ENCODE data around the gene STAT5A.

DNA sequence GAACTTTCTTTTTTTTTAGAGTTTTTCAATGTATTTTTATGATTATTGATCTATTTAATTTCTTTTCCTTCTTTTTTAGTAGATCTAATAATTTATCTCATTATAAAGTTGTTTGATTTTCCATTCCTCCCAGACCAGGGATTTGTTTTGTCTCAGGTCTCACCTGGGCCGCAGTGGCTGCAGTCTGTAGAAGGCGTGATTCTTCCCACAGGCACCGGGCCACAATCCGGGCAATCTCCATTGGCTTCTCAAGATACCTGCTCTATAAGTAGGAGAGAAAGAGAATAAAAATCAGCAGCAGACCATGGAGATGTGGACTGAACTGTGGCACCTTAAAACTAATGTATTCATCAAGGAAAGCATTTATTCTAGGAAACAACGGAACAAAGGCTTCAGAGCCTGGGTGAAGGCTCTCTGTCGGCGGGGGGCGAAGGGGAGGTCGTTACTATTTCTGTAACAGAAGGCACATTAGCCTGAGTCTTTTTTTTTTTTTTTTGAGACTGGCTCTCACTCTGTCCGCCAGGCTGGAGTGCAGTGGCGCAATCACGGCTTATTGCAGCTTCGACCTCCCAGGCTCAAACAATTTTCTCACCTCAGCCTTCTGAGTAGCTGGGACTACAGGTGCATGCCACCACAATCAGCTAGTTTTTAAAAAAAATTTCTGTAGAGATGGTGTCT lies 57.2 kb downstream of the STAT5A start:
- TF ChIP-seq, protein P1, sequence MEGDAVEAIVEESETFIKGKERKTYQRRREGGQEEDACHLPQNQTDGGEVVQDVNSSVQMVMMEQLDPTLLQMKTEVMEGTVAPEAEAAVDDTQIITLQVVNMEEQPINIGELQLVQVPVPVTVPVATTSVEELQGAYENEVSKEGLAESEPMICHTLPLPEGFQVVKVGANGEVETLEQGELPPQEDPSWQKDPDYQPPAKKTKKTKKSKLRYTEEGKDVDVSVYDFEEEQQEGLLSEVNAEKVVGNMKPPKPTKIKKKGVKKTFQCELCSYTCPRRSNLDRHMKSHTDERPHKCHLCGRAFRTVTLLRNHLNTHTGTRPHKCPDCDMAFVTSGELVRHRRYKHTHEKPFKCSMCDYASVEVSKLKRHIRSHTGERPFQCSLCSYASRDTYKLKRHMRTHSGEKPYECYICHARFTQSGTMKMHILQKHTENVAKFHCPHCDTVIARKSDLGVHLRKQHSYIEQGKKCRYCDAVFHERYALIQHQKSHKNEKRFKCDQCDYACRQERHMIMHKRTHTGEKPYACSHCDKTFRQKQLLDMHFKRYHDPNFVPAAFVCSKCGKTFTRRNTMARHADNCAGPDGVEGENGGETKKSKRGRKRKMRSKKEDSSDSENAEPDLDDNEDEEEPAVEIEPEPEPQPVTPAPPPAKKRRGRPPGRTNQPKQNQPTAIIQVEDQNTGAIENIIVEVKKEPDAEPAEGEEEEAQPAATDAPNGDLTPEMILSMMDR (IDR thresholded peaks at IDR 0.05) = no peak
- TF ChIP-seq POLR2A (IDR thresholded peaks at IDR 0.05) = no peak
